ENCODE measurements around the gene ACKR3.

ACKR3 gene

DNA sequence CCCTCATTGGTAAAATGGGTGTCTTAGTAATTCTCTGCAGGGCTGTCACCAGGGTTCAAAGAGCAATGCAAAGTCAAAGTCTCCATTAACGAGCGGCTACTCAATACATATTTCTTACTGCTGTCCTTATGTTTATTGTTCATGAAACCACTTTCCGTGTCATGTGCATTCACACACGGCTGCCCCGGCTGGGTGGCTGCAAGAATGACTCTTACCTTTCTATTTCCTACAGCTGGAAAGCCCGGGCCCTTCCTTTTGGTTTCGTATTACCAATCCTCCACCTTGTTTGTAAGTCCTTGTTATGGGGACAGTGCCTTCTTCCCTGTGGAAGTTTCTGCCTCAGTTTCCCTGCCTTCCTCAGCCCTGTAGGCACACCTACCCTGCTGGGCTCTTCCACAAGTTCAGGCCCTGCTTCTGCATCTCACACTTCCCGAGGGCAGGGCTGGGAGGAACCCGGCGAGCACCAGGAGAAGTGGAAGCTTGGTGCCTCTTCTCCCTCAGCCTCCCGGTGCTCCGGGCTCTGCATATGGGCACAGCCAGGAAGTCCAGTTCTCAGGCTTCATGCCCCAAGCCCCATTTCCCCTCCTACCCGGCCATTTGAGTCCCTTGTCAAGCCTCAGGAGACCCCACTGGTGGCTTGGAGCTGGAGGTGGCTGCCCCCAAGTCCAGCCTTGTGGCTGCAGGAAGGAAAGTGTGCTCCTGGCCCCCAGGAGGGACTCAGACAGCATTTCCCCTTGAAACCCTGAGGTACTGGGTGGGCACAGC lies 18.7 kb upstream of the ACKR3 start:
- DNase-seq = no peak

DNA sequence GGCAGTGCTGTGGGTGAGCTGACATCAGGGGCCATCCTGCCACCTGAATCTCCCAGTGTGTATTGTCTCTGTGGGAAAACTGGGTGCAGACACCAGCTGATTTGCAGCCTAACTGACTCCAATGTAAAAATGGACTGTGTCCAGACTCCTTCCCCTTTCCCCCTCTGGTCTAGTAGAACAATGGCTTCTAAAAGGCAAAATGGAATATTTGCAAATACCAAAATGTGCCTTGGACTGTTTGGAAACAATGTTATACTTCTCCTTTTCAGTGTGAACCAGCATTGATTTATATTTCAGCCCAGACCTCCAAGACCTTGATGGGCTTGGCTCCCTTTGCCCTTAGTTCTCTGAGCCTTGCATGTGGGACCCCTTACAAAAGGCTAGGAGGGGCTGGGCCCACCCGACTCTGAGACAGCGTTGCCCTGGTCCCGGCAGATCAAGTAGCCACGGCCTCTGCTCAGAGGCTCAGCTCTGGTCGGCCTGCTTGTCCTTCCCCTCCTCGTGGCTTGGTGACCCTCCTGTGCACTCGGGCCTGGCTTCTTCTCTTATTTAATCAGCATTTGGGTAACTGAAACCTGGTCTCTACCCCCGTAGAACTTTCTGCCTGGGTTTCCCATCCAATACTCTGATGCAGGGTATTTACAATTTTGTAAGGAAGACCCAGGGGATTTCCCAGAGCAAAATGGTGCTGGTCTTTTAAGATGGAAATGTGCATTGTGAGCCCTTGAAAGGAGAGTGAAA lies 18.0 kb upstream of the ACKR3 start:
- no peak for DNase-seq

DNA sequence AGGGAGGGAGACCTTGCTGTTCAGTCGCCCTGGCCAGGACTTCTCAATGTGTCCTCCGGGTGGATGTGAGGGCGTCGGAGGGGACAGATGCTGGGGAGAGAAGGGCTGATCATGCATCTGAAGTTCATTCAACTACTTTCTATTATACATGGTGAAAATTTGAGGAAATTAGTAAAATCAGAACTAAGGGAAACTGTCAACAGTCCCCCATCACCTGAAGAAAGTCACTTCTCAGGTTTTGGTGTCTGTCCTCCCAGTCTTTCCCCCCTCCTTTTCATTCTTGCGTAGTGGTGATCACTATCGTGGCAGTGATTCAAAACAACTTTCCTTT lies 17.4 kb upstream of the ACKR3 start:
- no peak for DNase-seq

DNA sequence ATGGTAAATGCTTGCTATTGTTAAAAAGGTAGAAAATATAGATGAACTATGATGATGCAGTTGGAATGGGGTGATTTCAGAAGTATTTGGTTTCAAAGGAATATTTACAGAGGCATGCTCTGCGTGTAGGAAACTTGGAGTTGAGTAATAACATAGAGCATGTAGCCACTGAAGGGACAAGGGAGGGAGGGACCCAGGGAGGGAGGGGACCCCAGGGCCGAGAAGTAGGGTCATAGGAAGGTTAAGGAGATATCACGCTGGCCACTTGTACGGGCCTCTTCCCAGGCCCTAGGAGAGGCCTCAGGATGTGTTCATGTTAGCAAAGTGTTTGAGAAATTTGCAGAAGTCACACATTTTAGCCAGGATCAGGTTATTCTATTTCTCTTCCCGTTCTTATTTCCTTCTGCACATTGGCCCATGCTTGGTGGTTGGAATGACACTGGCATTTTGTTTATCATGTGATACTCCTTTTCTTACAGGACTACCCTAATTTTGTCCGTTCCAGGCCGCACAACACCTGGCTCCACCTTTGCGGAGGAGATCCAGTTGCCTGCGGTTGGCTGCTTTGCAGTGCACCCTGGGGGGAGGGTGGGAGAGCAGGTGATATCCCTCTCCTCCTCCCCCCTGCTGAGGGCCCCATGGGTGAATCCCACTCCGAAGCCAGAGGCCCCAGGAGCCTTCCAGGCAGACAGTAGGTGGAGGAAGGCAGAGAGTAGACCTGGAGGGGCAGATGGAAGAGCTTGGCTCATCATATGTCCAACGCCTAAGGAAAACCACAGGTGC lies 16.9 kb upstream of the ACKR3 start:
- no peak for DNase-seq

DNA sequence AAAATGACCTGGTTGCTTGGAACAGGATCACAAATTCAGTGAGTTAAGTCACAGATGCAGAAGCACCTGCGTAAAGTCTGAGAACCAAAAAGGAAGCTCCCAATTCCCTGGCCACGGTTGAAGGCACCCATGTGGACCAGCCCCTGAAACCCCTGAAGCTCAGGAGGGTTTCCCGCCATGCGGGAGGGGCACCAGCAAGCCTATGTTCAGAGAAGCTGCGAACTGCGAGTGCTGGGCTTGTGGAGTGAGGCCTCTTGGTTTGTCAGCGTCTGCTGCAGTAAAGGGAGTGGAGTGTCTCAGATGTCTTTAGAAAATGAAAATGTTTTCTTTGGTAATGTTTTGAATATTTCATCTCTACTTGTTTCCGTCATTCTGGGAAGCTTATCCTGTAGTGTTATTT lies 16.1 kb upstream of the ACKR3 start:
- no peak for DNase-seq

DNA sequence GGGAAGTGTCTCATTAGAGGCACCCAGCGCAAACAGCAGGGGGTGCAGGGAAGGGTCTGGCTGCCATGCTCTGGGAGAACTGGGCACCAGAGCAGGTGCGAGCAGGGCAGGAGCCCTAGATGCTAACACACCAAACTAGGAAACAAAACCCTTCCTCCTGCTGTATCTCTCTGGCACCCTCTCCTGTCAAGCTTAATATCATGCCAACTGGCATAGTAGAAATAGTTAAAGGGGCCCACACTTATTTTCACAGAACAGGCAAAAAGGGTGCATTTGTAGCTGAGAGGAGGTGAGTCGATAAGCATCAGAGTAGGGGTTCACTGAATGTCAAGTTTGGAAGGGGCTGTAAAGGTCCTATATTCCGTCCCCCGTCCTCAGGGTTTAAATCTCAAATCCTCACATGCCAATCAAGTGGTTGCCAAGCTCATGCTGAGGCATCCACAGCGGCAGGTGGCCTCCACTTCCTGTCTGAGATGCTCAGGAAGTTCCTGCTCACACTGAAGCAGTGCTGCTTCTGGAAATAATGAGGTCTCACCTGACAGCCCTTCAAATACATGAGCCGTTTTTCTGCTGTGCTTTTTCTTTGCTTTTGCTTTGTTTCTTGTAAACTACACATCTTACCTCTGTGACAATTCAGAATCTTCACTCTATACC lies 14.9 kb upstream of the ACKR3 start:
- DNase-seq = no peak

DNA sequence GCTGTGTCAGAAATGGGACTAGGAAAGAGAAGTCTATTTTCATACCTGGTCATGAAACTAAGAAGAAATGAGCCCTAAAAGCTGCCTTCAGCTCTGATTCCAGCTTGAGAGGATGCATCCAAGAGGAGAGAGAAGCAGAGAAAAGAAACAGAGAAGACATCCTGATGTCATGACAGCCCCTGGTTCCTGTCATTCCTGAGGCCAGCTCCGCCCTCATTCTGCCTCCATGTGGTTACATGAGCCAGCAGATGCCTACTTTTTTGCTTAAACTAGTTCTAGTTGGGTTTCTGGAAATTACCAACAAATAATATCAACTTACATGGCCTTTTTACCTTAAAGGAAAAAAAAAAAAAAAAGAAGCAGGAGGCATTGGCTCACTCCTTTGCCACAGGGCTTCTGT lies 14.1 kb upstream of the ACKR3 start:
- no peak for DNase-seq

DNA sequence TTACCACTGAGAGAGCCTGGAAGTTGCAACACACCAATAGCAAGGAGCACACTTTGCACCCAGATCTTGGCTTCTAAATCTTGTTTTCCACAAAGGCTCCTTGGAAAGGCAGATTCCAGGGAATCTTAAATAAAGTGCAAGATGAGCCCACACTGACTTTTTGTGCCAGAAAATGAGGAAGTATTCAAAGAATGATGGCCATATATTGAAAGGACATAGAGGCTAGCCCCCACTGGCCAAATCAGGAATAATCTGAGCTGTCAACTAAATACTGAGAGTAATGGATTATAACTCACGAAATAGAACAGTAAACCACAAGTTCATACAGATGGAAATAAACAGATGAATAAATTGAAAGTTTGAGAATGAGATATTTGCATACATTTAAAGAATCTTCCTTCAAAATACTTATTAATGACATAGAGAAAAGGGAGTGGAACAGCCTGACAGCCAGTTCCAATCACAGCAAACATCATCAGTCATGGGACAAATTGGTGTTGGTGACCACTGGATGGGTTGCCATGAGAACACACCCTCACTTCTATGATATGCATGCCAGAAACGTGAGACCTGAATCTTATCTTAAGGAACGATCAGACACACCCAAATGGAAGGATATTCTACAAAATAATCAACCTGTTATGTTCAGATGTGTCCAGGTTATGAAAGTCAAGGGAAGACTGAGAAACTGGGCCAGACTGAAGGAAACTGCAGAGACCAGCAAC lies 12.2 kb upstream of the ACKR3 start:
- no peak for DNase-seq

DNA sequence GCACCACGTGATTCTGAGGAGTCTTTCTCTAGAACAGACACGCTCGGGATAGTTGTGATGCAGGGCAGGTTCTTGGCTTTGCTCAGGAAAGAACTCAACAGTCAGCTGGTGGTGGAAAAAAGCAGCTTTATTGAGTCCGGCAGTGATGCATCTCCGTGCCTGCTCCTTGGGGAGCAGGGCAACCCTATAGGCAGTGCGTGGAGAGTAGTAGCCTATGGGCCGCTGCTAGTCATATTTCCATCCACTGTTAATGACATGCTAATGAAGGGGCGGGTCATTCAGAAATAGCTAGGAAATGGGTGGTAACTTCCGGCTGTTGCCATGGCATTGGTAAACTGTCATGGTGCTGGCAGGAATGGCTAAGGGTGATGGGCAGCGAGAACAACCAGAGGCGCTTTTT lies 11.6 kb upstream of the ACKR3 start:
- no peak for DNase-seq

DNA sequence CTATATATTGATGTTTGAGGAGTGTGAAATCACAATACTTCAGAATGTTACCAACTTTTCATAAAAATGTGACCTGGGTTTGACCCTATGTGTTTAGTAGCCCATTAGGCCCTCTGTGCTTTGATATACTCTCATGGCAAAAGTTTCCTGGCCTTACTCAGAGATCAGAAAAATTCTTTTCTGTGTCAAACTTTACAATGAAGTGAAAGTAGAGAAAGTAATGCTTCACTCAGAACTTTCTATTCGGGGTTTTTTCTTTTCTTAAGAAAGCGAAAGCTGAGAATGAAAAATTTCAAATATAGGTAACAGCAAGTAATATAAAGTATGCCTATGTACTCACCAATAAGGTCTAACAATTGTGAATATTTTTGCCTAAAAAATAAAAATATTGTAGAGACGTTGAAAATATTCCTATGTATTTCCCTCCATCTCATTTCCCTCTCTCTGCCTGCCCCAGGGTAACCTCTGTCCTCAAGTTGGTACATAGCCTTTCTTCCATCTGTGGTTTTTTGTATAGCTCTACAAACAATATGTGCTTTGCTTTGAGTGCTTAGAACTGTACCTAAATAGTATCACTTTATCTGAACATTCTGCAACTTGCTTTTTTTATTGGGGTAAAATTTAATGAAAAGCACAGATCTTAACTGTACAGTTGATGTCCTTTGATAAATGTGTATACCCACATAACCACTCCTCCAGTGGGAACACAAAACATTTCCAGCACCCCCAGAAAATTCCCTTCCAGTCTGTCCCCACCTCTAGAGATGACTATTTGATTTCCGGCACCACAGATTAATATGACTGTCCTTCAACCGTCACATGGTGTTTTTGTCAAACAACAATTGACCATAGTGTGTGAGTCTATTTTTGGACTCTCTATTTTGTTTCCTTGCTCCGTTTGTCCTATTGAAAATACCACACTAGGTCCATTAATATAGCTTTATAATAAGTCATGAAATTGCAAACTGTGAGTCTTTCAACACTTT lies 10.3 kb upstream of the ACKR3 start:
- DNase-seq = no peak

DNA sequence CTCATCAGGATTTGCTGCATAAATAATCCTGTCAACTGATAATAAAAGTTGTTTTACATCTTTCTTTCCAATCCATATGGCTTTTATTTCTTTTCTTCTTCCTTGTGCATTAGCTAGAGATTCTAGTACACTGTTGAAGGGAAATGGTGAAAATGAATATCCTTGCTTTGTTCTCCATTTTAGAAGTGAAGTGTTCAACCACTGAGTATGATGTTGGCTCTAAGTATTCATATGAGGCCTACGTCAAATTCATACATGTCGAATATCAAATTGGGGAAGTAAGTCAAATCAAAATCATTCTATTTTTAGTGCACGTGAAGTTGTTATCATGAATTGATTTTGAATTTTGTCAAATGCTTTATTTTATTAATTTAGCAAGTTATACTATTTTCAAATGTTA lies 7.8 kb upstream of the ACKR3 start:
- no peak for DNase-seq

DNA sequence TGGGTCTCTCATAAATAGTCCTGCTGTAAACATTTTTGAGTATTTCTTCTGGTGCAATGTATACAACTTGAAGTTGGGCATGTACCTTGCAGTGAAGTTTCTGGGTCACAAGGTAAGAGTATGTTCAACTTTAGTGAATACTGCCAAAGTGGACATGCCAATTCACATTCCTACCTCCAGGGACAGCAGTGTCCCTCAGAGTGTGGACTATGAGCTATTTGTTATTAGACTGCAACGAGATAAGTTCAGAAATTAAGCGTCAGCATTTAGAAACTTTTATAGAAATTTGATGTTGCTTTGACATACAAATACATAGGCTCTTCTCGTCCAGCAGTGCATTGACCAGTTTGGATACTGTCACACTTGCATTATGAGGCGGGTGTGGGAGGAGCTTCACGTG lies 7.2 kb upstream of the ACKR3 start:
- no peak for DNase-seq

DNA sequence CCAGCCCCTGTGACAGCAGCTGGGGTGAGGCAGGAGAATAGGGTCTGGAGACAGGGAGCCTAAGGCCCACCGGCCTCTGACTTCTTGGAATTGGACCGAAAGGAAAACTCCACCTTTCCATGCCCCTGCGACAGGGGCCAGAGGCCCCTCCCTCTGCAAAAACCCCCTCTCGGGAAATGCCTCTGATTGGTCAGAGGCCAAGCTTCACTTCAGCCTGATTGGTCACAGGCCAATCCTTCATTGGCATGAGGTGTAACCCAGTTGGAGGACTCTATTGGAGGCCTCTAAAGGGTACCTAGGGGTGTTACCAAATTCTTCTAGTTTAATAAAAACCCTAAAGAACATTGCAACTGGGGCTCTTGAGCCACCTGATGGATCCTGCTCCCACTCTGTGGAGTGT lies 5.7 kb upstream of the ACKR3 start:
- DNase-seq = no peak

DNA sequence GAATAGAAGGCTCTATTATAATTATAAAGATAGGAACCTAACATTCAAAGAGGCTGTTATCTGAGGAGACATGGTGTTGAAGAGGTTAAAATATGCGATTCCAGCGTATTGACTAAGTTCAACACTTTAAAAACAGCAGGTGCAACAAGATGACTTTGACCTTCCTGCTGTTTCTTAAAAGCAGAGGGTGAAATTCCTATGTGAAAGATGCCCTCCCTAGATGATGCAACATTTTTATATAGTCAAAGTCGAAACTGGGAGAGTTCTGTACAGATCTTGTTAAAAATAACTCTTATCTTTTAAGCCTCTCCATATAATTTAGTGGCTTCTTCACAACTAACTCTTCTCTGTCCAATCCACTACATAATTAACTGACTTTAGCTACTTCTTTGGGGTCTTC lies 4.4 kb upstream of the ACKR3 start:
- DNase-seq = no peak

DNA sequence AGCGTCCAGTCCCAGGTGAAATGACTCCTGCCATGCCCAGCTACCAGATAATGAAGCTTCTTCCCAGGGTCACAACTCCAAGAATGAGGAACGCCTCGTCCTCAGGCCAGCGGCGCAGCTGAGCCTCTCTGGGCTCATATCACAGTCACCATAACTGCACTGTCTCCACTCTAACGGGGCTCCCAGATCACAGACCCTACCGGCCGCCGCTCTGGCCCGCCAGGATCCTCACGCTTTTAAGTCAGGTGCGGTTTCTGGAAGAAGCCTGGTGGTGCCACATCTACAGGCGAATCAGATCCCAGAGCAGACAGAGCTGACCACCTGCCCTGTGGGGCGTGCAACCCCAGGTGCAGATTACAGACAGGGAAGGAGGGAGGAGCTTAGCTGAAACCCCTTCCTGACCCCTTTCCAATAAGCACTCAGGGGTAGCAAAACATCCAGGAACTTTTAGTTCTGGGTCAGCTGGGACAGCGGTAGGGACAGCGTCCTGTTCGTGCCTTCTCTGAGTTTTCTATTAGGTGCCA lies 3.7 kb upstream of the ACKR3 start:
- no peak for DNase-seq

DNA sequence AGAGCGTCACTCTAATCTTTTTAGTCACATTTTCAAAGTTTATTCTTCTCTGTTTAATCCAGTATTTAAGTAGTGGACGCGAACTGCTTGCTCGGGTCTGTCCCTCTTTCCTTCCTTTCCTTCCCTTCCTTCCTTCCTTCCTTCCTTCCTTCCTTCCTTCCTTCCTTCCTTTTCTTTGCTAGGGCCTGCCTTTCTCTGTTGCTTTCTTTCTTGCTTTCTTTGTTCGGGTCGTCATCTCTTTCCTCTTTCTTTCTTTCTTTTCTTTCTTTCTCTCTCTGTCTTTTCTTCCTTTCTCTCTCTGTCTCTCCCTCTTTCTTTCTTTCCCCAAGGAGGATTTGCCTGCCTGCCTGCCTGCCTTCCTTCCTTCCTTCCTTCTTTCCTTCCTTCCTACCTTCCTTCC lies 3.0 kb upstream of the ACKR3 start:
- DNase-seq = no peak

DNA sequence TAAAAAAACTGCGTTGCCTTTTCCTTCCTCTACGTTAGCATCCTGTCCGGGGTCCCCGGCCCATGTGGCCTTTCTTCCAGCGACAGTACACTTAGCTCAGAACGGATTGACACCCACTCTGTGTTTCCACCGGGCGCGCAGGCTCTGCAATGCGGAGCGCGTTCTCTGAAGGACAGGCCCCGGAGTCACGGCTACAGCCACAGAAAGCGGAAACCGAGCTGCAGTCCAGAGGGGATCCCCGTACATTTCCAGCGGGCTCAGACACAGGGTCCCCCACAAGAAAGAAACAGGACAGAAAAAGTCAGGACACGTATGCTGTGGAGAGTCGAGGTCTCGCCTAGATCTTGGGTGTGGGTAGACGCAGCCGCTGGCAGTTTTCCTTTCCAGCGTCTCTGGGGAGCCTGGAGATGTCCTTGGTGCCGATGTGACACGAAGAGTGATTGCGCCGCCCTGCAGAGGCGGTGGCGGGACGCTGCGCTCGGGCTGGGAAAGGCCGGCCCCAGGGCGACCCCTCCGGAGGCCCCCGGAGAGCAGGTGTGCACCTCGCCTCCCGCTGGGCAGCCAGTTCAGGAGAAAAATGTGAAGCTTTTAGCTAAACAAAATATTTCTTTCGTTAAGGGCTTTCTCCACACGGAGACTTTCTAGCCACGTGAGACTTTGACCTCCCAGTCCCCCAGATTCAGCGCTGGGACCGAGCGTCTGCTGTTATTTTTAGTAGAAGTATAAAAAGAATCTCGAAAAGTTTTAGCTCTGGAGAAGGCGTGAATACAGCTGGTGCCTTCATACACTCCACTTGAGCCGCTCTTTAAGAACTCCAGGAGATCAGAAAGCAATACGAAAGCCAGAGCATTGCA lies 1.3 kb upstream of the ACKR3 start:
- DNase-seq = no peak

DNA sequence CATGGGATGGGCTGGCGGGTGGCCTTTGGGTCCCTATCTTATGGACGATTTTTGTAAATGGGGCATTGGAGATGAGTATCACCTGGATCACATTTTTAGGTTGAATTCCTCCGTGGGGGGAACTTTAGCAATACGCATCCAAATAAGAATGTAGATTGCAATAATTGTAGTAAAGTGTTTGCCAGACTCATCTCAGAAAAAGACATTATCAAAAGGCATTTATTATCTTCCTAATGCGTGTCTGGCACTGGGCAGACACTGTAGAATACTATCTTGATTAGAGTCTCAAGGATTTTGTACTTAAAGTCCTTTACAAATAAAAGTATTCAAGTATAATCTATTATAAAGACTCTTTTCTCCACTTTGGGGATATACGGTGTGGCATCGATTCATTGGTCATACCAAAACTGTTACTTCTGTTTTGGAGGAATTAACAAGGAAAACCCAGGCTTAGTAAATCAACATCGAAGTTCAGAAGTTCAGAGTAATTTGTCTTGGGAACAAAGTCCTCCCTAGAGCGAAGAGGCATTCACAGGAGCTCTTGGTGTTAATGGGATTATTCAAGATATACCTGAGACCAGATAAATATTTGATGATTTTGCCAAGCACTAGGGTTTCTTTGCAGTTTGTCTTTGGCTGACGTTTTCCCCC lies 578 bp upstream of the ACKR3 start:
- DNase-seq = no peak

DNA sequence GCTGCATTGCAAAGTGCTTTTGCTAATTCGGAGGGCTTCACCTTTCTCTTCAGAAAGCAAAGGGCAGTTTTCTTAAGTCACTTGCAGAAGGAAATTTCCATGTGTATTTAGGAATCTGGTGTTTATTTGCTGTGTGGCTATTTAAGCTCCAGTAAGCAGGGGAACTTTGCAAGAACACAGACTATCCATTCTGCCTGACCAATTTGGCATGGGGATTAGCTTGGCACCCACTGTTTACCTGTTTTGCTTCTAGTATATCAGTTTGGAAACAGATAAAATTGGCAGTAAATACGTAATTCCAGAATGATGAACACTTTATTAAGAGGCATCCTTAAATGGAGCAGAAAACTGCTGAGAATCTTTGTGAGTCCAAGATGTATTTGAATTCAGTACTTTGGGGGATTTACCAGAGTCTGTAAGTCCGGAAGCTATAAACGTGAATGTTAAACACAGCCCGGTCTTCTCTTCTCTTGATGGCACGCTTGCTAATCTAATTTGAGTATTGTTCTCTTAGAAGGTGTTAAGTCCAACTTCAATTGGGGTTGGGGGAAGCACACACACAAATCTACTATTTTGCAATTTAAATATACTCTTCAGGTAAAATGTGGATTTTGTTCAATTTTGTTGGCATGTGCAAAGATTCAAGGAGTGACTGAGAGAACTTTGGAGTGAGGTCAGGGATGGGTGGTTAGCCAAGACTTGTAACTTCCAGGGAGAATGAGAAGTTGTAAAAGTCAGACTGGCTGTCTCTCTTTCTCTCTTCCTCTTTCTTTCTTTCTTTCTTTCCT lies 650 bp downstream of the ACKR3 start:
- DNase-seq = no peak
